K562 (cell line): ENCODE data around the gene ABHD18. TPM values are rescaled to one million over a fixed set of nuclear protein-coding genes. Genes with fewer than 3 reads are reported as not detected.

Source experiments
- BRF2 ChIP-seq: IDR thresholded peaks from 3 replicates; pipeline ENCODE4 v1.6.1; 2011; ENCODE audit warnings: borderline replicate concordance, mild to moderate bottlenecking; ENCODE audit not compliant: insufficient read length, insufficient read depth
- CGGBP1 ChIP-seq: fragments of 250-450 bp; sonication (Bioruptor Pico); IDR thresholded peaks from 2 replicates; pipeline ENCODE4 v1.9.0; 2021; ENCODE audit warnings: mild to moderate bottlenecking
- CREBBP ChIP-seq: IDR thresholded peaks from one replicate; pipeline ENCODE4 v1.6.1; 2012; ENCODE audit warnings: low read depth, mild to moderate bottlenecking, control low read depth, inconsistent platforms, low read length
- DMBX1 ChIP-seq: fragments of 250-450 bp; sonication (Bioruptor Pico); IDR thresholded peaks from 2 replicates; pipeline ENCODE4 v1.8.0; 2022; ENCODE audit warnings: inconsistent platforms, mild to moderate bottlenecking, moderate library complexity, borderline replicate concordance
- FOXA1 ChIP-seq: fragments of 450-650 bp; IDR thresholded peaks from 2 replicates; pipeline ENCODE4 v1.6.1; 2016; ENCODE audit warnings: mild to moderate bottlenecking, borderline replicate concordance
- GATA2 ChIP-seq: sonication (generic); formaldehyde crosslinking; IDR thresholded peaks from 2 replicates; pipeline ENCODE4 v1.4.0; 2020; ENCODE audit warnings: mild to moderate bottlenecking, missing genetic modification reagents
- MBD1 ChIP-seq: fragments of 250-450 bp; sonication (Bioruptor Pico); IDR thresholded peaks from 2 replicates; pipeline ENCODE4 v1.8.0; 2022; ENCODE audit warnings: inconsistent platforms
- MCM3 ChIP-seq: fragments of 450-650 bp; IDR thresholded peaks from 2 replicates; pipeline ENCODE4 v1.6.1; 2016
- NCOA4 ChIP-seq: fragments of 450-650 bp; IDR thresholded peaks from 2 replicates; pipeline ENCODE4 v1.6.1; 2018; ENCODE audit warnings: mild to moderate bottlenecking; ENCODE audit not compliant: partially characterized antibody
- SIN3B ChIP-seq: fragments of 450-650 bp; IDR thresholded peaks from 2 replicates; pipeline ENCODE4 v1.6.1; 2017; ENCODE audit warnings: low read depth, mild to moderate bottlenecking, moderate library complexity
- TAL1 ChIP-seq: fragments of 450-650 bp; IDR thresholded peaks from 2 replicates; pipeline ENCODE4 v1.6.1; 2016; ENCODE audit warnings: mild to moderate bottlenecking
- TCF7 ChIP-seq: sonication (generic); IDR thresholded peaks from 2 replicates; pipeline ENCODE4 v1.6.1; 2016; ENCODE audit warnings: antibody characterized with exemption, borderline replicate concordance
- TFE3 ChIP-seq: fragments of 450-650 bp; formaldehyde crosslinking; IDR thresholded peaks from 2 replicates; pipeline ENCODE4 v1.4.0; 2020; ENCODE audit warnings: mild to moderate bottlenecking, mixed read lengths
- ZBTB17 ChIP-seq: fragments of 450-650 bp; formaldehyde crosslinking; IDR thresholded peaks from 2 replicates; pipeline ENCODE4 v1.4.0; 2020; ENCODE audit warnings: mild to moderate bottlenecking
- ZFPM2 ChIP-seq: fragments of 250-450 bp; sonication (Bioruptor Pico); IDR thresholded peaks from 2 replicates; pipeline ENCODE4 v1.5.1; 2022; ENCODE audit warnings: mild to moderate bottlenecking
- ZMIZ1 ChIP-seq, 2 experiments: fragments of 150-350 bp in 1 of 2; IDR thresholded peaks; 2 replicates each; pipeline ENCODE4 v1.6.1; 2012 to 2016; ENCODE audit warnings: low read depth in 2 of 2, low read length in 2 of 2, mild to moderate bottlenecking in 1 of 2, moderate library complexity in 1 of 2
- ZNF311 ChIP-seq: fragments of 250-450 bp; sonication (Bioruptor Pico); IDR thresholded peaks from 2 replicates; pipeline ENCODE4 v1.4.0; 2020; ENCODE audit warnings: mild to moderate bottlenecking, moderate library complexity
- ZNF785 ChIP-seq: fragments of 250-450 bp; sonication (Bioruptor Pico); IDR thresholded peaks from 2 replicates; pipeline ENCODE4 v1.4.0; 2020; ENCODE audit warnings: mild to moderate bottlenecking
- polyA plus RNA-seq, 8 experiments: library from polyadenylated mRNA; depleted of rRNA in 4 of 8; stranded (reverse) in 5 of 8; unstranded in 3 of 8; fragments of >200 nt; fragmentation: Nextera tagmentation in 2 of 8; fragmentation: Illumina TruSeq in 1 of 8; extraction: Ambion mirVana in 2 of 8; extraction: Trizol in 1 of 8; gene quantifications; 2 replicates each; pipeline versions ENCODE4 v1.2.1 to v1.2.3, GENCODE V29; 2011 to 2014; ENCODE audit warnings: inconsistent platforms in 1 of 8, missing spikeins in 1 of 8
- total RNA-seq, 7 experiments: library from RNA; depleted of rRNA in 6 of 7; stranded (reverse); fragments of >200 nt in 6 of 7; fragmentation: Illumina TruSeq in 2 of 7; extraction: Trizol in 2 of 7; gene quantifications; 2 replicates each; pipeline versions ENCODE4 v1.2.1 to v1.2.3, GENCODE V29; 2011 to 2021; ENCODE audit warnings: low replicate concordance in 1 of 7
- TF ChIP-seq, protein P1 (sequence below): fragments of 250-450 bp; sonication (Bioruptor Pico); IDR thresholded peaks from 2 replicates; pipeline ENCODE4 v1.8.0; 2021; ENCODE audit warnings: borderline replicate concordance, mild to moderate bottlenecking, moderate library complexity; ENCODE audit not compliant: poor library complexity, severe bottlenecking

The ABHD18 gene
- total and polyA plus RNA-seq, 9 of the 15 experiments (the other 6 are each of a cell fraction or from before 2014, with no cell fraction given), result 6.1 to 25.0 (median 16.0) TPM

DNA sequence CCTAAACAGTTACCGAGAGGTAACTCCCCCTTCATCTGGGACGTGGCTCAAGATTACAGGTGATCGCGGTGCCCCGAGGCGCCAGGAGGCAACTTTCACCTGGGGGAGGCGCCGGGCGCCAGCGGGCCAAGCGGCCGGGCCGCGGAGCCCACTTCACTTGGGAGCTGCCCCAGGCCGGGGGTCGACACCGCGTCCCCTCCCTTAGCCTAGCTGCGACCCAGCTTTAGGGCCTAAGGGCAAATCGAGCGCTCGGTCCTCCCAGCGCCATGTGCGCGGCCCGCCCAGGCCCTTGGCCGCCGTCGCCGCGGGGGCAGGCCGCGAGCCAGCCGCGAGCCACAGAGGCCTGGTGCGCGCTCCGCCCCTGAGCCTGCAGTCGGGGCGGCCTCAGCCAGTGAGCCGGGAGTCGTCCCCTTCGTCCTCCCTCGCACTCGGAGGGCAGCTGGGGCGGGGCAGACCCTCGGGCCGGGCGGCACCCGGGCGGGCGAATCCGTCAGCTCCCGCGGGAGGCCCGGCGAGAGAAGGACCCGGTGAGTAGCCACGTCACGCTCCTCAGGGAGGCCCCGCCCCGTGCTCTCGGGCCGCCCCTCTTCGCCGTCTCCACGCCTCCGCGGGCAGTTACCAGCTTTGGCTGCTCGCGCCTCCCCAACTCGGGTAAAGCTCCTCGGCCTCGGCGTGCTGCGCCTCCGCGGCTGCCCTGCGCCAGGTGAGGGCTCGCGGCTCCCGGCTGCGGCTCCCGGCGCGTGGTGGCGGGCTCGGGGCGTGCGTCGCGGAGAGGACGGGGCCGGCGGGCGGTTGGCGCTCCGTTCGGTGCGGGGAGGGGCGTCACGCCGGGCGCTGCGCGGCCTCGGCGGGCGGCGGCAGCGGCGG lies 95.7 kb downstream of the ABHD18 start, which contains the start of gene LARP1B (continued):
- no peak for TF ChIP-seq GATA2 (CRISPR knock-in tag)
- TF ChIP-seq, protein P1, sequence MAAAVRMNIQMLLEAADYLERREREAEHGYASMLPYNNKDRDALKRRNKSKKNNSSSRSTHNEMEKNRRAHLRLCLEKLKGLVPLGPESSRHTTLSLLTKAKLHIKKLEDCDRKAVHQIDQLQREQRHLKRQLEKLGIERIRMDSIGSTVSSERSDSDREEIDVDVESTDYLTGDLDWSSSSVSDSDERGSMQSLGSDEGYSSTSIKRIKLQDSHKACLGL, result no peak
- no peak for TF ChIP-seq ZMIZ1 (IDR thresholded peaks at IDR 0.05; ENCODE audit: low read depth in 2 of 2, low read length in 2 of 2)
- TF ChIP-seq TCF7, result no peak
- TF ChIP-seq CGGBP1, result no peak
- TF ChIP-seq ZNF785, result no peak
- peak; percentile 93 for TF ChIP-seq ZBTB17 (CRISPR knock-in tag)
- TF ChIP-seq TFE3 (CRISPR knock-in tag), result no peak
- TF ChIP-seq ZFPM2 (CRISPR knock-in tag), result no peak
- TF ChIP-seq BRF2, result no peak
- TF ChIP-seq MCM3, result no peak
- TF ChIP-seq FOXA1, result no peak
- TF ChIP-seq TAL1, result no peak
- TF ChIP-seq SIN3B, result peak; percentile 48; the same call in 1 of the 2 replicates
- TF ChIP-seq CREBBP, result no peak
- TF ChIP-seq DMBX1 (CRISPR knock-in tag), result 0 out of 2 replicates have a peak, but pooled peaks have one; percentile 53
- no peak for TF ChIP-seq NCOA4
- no peak for TF ChIP-seq MBD1 (CRISPR knock-in tag)
- no peak for TF ChIP-seq ZNF311
